Tibial artery (tissue), 4 donors: ENCODE results near the gene STAP1.

Experiments used
- DNase-seq, 2 donors: peaks; one replicate each; pipeline ENCODE4 v3.0.0-alpha.2; 2019
- H3K27ac ChIP-seq, 2 donors: fragments of 200-600 bp; sonication (generic) in 1 of 2; 1 replicate in 1 of 2; 2 replicates in 1 of 2; pipeline ENCODE4 v1.5.1; 2018 to 2019; ENCODE audit warnings: mild to moderate bottlenecking in 1 of 2
- H3K27me3 ChIP-seq, 2 donors: fragments of 200-600 bp; sonication (generic) in 1 of 2; one replicate each; pipeline versions ENCODE4 v1.5.1 to v1.6.0; 2016 to 2019
- H3K36me3 ChIP-seq, 3 donors: fragments of 200-600 bp; sonication (generic) in 2 of 3; one replicate each; pipeline ENCODE4 v1.5.1; 2016 to 2019; ENCODE audit warnings: mild to moderate bottlenecking in 2 of 3
- H3K4me1 ChIP-seq, 4 donors: fragments of 200-600 bp; sonication (generic) in 2 of 4; 1 replicate in 3 of 4; 2 replicates in 1 of 4; pipeline ENCODE4 v1.5.1; 2016 to 2019
- H3K4me3 ChIP-seq, 2 donors: fragments of 200-600 bp; sonication (generic) in 1 of 2; 1 replicate in 1 of 2; 2 replicates in 1 of 2; pipeline ENCODE4 v1.5.1; 2018 to 2019; ENCODE audit warnings: mild to moderate bottlenecking in 2 of 2
- H3K9me3 ChIP-seq, 3 donors: fragments of 200-600 bp; sonication (generic) in 1 of 3; one replicate each; pipeline ENCODE4 v1.5.1; 2016 to 2019
- intact Hi-C: fragments of 100-400 bp; cut with DNase I; formaldehyde crosslinking; loops from one replicate; pipeline ENCODE4 v1.15.0; 2023; ENCODE audit warnings: low total_unique reads
- TF ChIP-seq, protein P1 (sequence below), 2 experiments: fragments of 200-600 bp in 1 of 2; fragments of 450-650 bp in 1 of 2; IDR thresholded peaks; one replicate each; pipeline ENCODE4 v1.5.1; 2017 to 2019; ENCODE audit warnings: antibody characterized with exemption in 2 of 2, mild to moderate bottlenecking in 1 of 2, moderate library complexity in 1 of 2

The STAP1 gene, protein sequence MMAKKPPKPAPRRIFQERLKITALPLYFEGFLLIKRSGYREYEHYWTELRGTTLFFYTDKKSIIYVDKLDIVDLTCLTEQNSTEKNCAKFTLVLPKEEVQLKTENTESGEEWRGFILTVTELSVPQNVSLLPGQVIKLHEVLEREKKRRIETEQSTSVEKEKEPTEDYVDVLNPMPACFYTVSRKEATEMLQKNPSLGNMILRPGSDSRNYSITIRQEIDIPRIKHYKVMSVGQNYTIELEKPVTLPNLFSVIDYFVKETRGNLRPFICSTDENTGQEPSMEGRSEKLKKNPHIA

GRCh38 chr4:67558493-67558892, at the start of gene STAP1:
Gene STAP1 (plus strand): TSS chr4:67558727. CDS start chr4:67558810, 83 bp downstream.
- no peaks in the 10 kb centered on the region for H3K27me3 ChIP-seq
- H3K36me3 ChIP-seq, result no peaks in the 10 kb centered on the region
- no peak within 1 kb of the TSS for H3K4me3 ChIP-seq
- intact Hi-C loops, result no loop called here
- TF ChIP-seq, protein P1, sequence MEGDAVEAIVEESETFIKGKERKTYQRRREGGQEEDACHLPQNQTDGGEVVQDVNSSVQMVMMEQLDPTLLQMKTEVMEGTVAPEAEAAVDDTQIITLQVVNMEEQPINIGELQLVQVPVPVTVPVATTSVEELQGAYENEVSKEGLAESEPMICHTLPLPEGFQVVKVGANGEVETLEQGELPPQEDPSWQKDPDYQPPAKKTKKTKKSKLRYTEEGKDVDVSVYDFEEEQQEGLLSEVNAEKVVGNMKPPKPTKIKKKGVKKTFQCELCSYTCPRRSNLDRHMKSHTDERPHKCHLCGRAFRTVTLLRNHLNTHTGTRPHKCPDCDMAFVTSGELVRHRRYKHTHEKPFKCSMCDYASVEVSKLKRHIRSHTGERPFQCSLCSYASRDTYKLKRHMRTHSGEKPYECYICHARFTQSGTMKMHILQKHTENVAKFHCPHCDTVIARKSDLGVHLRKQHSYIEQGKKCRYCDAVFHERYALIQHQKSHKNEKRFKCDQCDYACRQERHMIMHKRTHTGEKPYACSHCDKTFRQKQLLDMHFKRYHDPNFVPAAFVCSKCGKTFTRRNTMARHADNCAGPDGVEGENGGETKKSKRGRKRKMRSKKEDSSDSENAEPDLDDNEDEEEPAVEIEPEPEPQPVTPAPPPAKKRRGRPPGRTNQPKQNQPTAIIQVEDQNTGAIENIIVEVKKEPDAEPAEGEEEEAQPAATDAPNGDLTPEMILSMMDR (IDR thresholded peaks at IDR 0.05), result no peak
- H3K27ac ChIP-seq, result no peak within 1 kb of the TSS
- no peaks in the 10 kb centered on the region for H3K9me3 ChIP-seq
- no peak for DNase-seq
- H3K4me1 ChIP-seq, result no peaks in the 10 kb centered on the region

- peaks cover 37 to 50% (median 42%) of the 10 kb centered on the region in 3 donors for H3K36me3 ChIP-seq
- no peaks in the 10 kb centered on the region for H3K9me3 ChIP-seq
- no peak for DNase-seq
- TF ChIP-seq, protein P1 (IDR thresholded peaks at IDR 0.05), result no peak
- no peaks in the 10 kb centered on the region for H3K4me1 ChIP-seq
- H3K4me3 ChIP-seq, result no peak overlapping the region
- no peaks in the 10 kb centered on the region for H3K27me3 ChIP-seq
- intact Hi-C loops, result no loop called here
- H3K27ac ChIP-seq, result no peak overlapping the region
Measured at GRCh38 chr4:67512501-67512900, 46.0 kb upstream of the STAP1 start.

GRCh38 chr4:67520141-67520540, 38.4 kb upstream of the STAP1 start:
- Histone ChIP-seq H3K27ac (no peak overlapping the region), H3K36me3 (peaks cover 18 to 34% (median 23%) of the 10 kb centered on the region in 3 donors), H3K4me1 (no peaks in the 10 kb centered on the region), H3K4me3 (no peak overlapping the region), H3K27me3 (no peaks in the 10 kb centered on the region), H3K9me3 (no peaks in the 10 kb centered on the region)
- DNase-seq, result no peak
- intact Hi-C loops, result no loop called here
- TF ChIP-seq, protein P1 (IDR thresholded peaks at IDR 0.05), result no peak

DNA sequence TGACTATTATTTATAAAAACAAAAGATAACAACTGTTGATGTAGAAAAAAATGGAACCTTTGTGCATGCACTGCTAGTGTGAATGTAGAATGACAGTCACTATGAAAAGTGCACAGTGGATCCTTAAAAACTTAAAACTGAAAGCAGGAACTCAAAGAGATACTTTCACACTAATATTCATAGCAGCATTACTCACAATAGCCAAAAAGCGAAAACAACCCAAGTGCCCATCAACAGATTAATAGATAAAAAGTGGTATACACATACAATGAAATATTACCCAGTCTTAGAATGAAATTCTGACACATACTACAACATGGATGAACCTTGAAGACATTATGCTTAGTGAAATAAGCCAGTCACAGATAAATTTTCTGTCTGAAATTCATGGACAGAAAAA, 37.0 kb upstream of the STAP1 start:
- intact Hi-C loops, result no loop called here
- TF ChIP-seq, protein P1 (IDR thresholded peaks at IDR 0.05), result no peak
- DNase-seq, result no peak
- Histone ChIP-seq H3K4me3 (no peak overlapping the region), H3K9me3 (no peaks in the 10 kb centered on the region), H3K36me3 (peaks cover 18 to 26% (median 23%) of the 10 kb centered on the region in 3 donors), H3K4me1 (no peaks in the 10 kb centered on the region), H3K27me3 (no peaks in the 10 kb centered on the region), H3K27ac (no peak overlapping the region)

DNA sequence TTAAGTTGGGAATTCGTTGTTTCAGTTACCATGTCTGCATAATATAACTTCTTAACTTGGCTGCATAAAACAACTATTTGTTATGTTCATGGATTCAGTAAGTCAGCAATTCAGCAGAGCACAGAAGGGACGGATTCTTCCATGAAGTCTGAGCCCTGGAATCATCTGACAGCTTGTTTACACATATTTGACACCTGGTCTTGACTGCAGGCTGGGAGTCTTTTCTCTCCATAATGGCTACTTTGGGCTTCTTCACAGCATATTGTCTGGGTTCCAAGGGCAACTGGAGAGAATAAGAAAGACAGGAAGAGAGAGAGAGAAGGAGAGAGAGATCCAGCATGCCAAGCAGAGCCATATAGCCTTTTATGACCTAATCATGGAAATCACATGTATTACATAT, 36.3 kb upstream of the STAP1 start:
- no peak for DNase-seq
- Histone ChIP-seq H3K36me3 (peaks cover 14 to 20% (median 18%) of the 10 kb centered on the region in 3 donors), H3K27ac (no peak overlapping the region), H3K9me3 (no peaks in the 10 kb centered on the region), H3K27me3 (no peaks in the 10 kb centered on the region), H3K4me3 (no peak overlapping the region), H3K4me1 (no peaks in the 10 kb centered on the region)
- TF ChIP-seq, protein P1 (IDR thresholded peaks at IDR 0.05), result no peak
- intact Hi-C loops, result no loop called here
